NCI-H146 treated with DMSO at 0.1 percent for 48 hours (cell line): ENCODE measurements around the gene ARID5B.

Source experiments
- DNase-seq: peaks from one replicate; lab custom pipeline; 2025; ENCODE audit not compliant: unreplicated experiment; lab: John Stamatoyannopoulos, UW

ARID5B gene

DNA sequence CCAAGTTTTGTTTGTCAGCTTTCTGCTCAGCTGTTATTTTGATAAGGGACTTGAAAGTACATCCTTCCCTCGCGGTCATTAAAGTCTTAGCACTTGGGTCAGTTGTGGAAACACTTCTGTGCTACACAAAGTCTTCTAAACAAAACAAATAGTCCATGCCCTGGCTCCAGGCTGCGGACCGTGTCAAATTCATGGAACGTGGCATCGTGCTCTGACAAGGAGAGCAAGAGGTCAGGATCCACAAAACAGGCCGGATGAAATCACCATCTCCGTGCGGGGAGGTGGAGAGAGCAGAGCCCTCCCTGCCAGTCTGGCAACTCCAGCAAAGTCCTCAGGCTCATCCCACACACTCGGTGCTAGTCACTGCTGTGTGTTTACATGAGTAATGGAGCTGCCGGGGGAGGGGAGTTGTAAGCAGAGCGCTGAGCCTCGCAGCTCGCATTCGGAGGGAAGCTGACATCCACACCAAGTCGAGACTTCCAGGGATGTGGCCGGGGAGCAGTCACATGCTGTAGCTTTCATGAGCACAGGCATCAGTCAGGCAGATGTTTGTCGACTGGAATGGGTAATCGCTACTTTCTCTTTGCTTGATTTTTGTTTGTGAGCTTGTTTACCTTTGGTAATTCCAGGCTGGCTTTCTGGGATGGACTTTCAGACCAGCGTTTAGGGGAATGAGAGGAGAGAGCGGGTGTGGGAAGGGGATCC is 147.6 kb downstream of the ARID5B start:
- peak; percentile 48 for DNase-seq

DNA sequence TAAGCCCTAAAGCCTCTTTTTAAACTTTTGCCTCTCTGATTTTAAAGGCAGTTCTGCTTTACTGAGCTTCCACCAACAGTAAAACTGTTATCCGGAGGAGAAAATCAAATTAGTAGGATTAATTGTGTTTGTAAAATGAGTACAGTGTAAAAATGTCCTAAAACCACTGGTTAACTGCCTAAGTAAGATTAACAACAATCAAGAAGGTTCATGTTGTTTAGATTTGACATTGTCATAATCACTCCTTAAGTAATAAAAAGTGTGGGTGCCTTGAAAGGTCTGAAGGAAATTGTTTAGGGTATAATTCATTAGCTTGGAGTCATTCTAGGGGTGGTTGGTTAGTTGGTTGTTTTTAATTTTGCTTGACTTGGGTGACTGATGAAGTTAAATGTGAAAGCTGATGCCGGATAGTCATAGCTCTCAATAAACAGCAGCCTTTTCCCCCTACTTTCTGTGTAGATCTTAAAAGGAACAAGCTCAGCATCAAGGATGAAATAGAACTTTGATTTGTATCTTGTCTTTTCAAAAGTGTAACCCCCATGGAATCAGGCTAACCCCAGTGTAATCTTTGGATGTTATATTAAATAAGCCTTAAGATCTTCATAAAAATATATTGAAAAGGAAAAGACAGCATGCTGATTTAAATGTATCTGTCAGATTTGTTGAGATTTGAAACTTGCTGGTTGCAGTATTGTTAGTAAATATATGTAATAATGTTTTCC is 148.3 kb downstream of the ARID5B start:
- DNase-seq = no peak

DNA sequence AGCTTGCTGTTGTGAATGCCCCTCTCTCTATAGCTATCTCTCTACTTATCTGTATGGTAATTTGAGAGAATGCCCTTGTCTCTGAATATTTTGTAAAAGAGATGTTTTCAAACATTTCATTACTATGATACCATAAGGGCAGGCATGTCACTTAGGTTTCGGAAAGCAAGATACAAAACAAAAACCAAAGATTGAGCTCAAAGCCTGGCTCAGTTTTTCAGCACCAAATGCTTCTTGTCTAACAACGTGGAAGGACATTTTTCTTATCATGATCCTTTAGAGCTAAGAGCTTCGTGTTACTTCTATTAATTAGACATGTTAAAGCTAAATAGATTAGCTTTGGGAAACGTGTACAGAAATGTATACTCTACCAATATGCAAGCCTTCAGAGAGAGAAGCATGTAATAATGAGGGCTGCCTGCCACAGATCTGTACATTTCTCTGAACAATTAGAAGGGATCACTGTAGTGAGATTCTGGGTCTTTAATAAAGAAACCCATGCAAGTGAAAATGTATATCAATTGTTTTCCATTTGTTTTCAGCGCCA is 148.9 kb downstream of the ARID5B start:
- DNase-seq = peak; percentile 1

DNA sequence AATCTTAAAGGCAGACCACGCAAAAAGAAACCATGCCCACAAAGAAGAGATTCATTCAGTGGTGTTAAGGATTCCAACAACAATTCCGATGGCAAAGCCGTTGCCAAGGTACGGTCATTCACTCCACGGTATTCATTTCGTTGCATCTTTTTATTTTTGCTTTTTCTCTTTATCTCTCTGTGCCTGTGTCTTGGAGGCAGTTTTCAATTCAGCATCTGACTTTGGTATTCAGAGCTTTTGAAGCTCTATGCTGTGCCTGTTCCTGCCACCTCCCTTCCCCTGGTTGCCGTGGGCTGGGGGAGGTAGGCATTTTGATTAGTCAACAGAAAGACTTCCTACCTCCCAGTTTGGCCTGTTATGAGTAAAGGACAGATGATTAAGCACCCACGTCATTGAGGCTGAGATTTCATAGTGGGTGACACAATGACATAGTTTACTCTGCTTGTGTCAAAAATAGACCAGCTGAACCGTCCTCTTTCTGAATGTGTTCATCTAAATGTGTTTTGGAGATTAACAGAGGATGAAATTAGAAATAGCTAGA is 149.5 kb downstream of the ARID5B start:
- no peak for DNase-seq

DNA sequence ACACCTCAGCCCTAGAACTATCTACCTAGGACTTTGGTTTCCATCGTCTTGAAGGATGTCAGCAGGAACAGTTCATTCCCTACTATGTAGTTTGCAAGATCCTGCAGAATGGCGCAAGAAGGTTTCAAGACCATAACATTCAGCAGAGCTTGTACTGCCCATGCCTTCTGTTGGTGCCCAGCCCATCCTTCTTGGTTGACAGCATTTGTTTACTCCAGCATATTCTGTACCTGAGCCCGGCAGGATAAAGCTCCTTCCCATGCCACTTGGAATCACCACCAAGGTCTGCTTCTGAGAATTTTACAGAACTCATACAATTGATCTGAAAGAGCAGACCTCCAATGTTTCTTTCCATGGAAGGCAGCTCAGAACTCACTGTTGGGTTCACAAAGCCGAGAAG is 150.8 kb downstream of the ARID5B start:
- DNase-seq = no peak

DNA sequence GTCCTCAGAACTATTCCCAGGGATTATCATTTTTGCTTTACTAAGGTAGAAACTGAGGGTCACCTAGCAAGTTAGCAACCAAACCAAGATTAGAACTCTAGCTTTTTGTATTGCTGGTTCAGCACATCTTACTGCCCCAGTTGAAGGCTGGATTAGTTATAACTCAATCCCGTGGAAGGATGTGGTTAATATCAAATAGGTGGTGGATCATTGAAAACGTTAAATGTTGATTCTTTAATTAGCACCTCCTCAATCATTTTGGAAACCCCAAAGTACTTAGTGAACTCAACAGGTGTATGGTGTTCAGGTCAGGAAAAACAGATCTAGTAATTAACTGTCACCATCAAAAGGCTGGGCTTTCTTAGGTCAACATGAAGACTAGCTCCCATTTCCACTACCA is 152.4 kb downstream of the ARID5B start:
- DNase-seq = peak; percentile 68

DNA sequence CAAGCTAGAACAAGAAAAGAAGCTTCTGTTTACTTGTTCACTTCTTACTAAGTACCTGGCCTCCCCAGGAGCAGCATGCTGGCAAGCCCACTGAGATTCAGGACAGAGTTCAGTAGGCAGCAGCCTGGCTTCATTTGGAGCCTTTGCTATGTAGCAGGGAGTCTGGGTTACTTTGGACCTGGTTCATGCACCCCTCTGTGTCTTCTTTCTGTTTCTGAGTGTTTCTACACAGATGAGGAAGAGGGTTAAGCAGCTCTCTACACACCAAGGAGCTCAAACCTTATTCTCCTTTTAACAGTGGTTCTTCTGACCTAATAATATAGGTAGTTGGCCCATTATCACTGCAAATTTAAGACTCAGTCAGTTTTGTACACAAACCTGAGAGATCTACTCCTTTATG is 152.9 kb downstream of the ARID5B start:
- DNase-seq = no peak

DNA sequence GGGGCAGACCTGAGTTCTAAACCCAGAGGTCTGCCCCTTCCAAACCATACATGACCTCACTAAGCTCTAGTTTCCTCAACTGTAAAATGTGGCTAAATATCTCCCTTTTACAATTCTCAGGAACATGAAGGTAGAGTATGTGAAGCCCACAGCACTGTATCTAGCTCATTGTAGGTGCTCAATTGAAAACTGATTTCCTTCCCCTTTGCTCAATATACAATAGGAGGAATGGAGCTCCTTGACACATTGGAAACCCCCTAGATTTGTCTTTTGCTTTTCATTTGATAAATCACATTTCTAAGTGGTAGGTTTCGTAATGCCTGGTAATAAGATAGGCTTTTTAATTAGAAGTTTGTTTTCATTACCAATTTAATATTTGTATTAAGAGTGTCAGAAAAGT is 153.3 kb downstream of the ARID5B start:
- no peak for DNase-seq

DNA sequence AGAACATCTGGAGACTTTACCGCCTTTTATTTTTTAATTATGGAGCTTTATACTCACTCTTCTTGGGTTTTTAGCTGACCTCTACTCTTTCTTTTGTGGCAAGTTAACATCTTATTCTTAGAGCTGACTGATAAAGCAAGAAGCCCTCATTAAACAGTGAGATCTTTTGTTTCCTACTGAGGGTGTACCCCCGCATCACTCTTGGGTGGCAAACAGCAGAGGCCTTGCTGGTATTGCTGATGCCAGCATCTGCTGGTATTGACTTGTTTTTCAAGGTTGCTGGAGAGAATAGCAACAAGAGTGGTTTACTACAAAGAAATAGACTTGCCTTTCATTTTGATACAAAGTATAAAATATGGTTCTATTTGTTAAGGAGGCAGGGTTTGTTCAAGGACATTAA is 154.7 kb downstream of the ARID5B start:
- no peak for DNase-seq

DNA sequence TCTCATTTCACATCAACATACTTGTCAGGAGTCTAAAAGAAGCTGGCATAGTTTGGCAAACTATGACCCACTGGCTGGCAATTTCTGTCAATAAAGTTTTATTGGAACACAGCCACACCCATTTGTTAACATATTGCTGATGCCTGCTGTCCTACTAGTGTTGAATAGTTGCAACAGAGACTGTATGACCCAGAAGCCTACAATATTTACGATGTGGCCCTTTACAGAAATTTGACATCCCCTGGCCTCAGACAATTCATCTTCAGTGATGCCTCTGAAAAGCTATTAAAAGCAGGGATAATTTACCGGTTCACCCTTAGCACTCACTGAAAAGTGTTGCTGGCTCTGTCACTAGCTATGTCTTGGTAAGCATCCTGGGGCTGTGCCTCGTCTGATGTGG is 155.2 kb downstream of the ARID5B start:
- DNase-seq = no peak

DNA sequence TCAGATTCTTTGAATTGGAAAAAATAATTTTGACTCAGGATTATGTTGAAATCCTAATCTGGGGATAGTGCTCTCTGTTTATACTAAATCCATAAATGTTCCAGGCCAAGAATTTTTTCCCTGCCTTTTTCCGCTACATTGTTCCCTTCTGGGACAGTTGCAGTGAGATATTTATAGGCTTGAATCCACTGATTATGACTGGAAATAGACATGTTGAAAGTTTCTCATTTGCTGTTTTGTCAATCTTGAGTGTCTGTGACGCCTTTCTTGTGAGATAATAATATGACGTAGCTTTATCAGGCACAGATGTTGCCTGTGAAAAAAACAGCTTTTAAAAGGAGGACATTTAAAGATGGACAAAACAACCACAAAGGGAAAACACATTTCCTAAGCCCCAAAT is 155.9 kb downstream of the ARID5B start:
- no peak for DNase-seq

DNA sequence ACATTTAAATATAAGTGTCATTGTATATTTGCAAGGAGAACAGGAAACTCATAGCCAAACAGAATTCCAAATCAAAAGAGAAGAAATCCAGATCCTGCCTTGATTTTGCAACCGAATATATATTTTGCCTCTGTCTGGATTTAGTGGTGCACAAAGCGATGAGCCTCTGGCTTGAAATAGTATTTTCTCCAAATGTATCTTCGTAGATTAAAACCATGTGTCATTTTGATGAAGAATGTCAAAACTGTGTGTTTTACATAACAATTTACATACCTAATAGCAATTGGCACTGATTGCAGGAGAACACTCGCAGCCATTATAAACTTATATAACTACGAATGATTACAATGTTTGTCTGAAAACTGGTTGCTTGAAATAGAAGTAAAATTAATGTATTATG is 156.4 kb downstream of the ARID5B start:
- no peak for DNase-seq

DNA sequence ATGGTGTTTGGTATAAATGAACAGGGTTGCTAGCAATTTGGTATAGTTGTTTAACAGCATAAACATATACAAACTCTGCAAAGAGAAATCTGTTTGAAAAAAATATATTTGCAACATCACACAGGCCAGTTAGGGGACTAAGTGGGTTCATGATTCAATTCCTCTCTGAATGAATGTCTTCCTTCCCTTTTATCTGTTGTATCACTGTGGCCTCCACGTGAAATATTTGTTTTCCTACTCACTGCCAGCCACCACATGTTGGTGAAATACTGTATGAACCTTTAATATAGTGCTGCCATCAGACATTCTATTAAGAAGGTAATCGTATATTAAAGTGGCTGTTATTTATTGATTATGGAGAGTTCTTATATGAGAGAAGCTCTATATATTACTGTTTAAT is 157.0 kb downstream of the ARID5B start:
- no peak for DNase-seq

DNA sequence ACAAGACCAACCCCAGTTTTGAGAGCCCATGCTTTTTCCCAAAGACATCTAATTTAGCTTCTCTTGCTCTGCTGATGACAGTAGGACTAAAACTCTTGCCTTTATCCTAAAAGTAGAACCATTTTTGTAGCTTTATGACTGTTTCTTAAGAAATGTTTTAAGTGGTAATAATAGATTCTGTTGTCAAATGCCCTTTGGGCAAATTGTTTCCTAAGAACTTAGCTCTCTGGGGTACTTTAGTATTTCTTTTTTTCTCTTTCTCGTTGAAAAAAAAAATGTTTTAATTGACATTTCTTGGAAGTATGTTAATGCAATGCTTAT is 157.4 kb downstream of the ARID5B start:
- no peak for DNase-seq

DNA sequence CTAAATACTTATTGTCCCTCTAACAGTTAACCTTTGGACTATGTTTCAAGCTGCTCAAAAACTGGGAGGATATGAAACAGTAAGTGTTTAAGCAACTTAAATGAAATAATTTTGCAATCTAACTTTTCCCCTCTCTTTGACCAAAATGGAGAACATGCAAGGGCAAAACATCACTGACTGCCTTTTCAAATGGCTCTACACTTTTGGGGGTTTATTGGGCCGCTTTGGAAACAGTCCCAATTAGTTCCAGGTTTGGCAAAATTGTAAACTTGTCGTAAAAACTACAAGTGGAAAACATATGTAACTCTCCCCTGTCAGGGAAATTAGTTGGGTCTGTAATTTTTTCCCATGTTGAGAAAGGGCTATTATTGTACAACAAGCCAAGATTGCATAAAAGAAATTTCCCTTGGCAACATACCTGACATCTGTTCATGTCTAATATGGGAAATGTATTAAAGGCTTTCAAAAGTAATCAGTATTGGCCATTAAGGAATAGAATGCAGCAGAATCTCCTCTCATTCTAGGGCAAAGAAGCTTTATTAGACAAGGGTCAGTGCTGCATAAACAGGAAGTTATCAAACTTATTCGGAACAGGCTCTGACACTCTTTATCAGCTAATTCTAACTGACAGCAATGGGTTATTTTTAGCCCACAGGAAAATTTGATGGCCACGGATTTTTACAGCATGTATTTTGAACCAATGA is 157.9 kb downstream of the ARID5B start:
- no peak for DNase-seq

DNA sequence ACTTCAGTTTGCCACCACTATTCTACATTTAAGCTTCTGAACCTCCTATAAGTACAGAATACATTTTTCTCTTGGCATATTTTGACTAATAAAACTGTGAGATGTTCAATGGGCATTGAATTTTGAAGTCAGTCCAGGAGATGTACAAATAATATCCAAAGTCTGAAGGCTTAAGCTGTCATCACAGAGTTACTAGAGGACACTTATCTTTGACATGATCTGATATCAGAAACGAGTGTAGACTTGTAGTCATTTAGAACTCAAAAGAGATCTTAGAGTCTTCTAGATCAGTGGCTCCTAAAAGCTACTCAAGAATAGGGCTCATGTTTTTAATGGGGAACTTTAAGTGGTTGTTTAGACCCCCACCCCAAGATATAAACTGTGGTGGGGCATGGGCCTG is 160.5 kb downstream of the ARID5B start:
- no peak for DNase-seq

DNA sequence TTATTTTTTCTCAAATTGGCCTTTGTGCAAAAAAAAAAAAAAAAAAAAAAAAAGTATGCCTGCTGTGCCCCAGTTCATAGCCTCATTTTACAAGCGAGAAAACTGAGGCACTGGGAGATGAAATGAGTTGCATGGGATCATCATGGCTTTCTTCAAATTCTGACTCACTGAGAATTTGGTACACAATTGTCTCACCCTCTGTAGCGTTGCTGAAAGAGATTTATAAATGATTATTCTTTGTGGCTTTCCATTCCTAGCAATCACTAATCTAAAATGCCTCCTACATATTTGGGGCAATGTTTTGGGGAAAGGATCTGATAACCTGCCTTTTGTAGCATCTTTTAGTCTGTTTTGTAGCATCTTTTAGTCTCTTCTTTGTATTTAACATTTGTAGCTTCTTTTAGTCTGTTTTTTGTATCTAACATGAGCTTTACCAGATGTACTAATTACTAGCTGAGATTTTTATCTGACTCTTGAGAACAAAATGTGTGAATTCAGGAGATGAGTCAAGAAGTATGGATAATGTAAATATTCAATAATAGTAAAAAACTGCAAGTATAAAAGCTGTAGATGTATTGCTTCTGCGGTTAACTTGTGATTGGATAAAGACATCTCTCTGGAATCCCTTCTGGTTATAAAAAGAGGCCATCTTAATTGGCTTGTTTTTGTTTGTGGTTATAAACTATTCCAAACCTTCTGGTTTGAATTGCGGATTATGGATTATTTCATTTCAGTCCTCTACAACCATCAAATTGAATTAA is 161.4 kb downstream of the ARID5B start:
- no peak for DNase-seq

DNA sequence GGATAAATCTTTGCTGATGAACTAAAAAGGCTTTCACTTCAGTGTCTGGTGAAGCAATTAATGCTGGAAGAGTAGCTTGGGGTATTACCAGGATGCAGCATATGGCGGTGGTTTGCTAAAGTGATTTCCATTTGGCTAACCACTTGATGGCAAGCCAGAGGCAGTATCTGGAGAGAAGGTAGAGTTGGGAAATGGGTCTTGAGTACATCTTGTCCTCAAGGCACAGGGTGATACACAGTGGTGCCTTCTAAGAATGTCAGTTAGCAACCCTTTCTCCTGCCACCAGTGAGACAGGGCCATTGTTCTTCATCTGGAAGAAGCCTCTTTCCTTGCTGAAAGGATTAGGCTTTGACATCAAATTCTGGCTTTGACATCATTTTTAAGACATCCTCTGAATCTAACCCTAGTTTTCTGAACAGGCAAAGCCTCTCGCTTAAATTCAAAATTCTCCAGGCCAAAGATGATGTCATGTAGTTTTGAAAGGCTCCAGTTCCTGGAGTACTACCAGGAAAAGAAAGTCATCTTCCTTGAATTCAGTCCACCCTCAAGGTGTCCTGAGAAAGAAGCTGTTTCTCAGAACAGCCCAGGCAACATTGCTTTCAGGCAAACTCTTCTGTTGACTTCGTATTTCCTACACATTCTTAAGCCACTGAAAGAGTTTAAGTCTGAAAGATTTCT is 162.4 kb downstream of the ARID5B start:
- no peak for DNase-seq

DNA sequence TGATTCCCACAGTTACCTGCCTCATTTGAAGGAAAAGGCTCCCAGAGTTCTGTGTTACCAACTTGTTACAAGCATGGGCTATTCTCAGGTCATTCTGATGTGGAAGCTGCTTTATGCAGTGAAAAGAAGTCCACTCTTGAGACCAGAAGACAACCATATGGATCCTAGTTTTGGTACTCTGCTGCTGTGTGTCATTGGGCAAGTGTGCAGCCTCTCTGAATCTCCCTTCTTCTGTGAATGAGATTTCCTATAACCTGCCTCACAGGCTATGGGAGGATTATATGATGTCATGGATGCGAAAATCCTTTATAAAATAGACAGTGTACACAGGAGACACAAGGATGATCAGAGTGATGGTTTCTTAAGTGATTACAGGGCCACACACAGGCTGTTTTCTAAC is 166.1 kb downstream of the ARID5B start:
- DNase-seq = no peak

DNA sequence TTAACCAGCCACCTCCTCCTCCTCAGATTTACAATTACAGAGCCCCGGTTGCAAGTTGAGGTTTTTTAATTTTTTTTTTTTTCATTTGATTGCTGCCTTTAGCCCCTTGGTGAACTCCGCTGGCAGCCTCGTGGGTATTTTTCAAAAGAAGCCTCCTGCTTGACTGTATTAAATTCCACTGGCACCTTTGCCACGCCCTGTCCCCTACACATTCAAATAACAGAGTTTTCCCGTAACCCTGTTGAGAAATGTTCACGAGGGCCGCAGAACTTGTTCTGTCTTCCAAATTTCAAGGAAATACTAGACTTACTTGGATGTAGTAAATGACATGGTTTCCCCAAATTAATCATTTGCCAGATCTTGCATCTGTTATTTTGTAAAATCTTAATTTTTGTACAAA is 167.0 kb downstream of the ARID5B start:
- DNase-seq = no peak
